Measurements from ENCODE around the gene PRDM11. TPM values are rescaled to one million over a fixed set of nuclear protein-coding genes. Genes with fewer than 3 reads are reported as not detected.
A peak's percentile ranks its signal among the peaks of the same experiment; 100 is the strongest.

Gene PRDM11
- total and polyA plus RNA-seq, 8 donors: 13.6 to 29.6 (median 21.4) TPM

DNA sequence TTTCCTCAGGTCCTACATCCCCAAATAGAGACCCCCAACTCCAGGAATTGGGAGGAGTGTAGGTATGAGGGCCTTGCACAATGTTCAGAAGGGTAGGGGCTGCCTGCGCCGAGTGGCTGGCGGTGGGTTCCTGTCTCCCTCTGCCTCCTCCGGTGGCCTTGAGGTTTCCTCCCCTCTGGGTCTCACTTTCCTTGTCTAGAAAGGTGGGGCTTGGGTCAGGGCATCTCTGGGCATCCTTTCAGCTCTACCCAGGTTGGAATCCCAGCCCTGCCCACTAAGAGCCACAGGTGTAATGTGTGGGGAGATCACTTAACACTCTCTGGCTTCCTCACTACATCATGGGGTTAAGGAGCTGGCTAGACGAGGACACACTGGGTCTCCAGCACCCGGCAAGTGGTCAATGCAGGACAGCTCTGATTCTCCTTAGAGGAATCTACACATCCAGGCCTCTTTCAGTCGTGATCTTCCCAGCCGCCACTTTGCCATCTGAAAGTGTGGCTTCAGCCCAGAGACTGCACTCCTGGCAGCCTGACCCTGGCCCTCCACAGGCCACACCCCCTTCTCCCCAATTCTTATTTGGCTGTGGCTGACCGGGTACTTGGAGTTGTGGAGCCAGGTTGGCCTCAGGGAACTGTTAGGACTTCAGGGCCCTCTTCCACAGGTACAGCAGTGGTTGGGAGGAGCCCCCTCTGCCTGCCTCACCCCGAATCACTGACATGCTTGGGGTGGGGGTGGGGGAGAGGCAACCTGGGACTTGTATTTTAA lies 22.1 kb downstream of the PRDM11 start:
- no peak overlapping the region for H3K4me3 ChIP-seq
- no peaks in the 10 kb centered on the region for H3K27me3 ChIP-seq
- H3K27ac ChIP-seq: no peak overlapping the region
- H3K9me3 ChIP-seq: no peaks in the 10 kb centered on the region
- DNase-seq: no peak
- H3K36me3 ChIP-seq: no peaks in the 10 kb centered on the region
- H3K4me1 ChIP-seq: no peaks in the 10 kb centered on the region
- ATAC-seq: peak; percentile 34
- TF ChIP-seq, protein P1, sequence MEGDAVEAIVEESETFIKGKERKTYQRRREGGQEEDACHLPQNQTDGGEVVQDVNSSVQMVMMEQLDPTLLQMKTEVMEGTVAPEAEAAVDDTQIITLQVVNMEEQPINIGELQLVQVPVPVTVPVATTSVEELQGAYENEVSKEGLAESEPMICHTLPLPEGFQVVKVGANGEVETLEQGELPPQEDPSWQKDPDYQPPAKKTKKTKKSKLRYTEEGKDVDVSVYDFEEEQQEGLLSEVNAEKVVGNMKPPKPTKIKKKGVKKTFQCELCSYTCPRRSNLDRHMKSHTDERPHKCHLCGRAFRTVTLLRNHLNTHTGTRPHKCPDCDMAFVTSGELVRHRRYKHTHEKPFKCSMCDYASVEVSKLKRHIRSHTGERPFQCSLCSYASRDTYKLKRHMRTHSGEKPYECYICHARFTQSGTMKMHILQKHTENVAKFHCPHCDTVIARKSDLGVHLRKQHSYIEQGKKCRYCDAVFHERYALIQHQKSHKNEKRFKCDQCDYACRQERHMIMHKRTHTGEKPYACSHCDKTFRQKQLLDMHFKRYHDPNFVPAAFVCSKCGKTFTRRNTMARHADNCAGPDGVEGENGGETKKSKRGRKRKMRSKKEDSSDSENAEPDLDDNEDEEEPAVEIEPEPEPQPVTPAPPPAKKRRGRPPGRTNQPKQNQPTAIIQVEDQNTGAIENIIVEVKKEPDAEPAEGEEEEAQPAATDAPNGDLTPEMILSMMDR (IDR thresholded peaks at IDR 0.05): no peak
- intact Hi-C loops (cut with DNase I): no loop called here

DNA sequence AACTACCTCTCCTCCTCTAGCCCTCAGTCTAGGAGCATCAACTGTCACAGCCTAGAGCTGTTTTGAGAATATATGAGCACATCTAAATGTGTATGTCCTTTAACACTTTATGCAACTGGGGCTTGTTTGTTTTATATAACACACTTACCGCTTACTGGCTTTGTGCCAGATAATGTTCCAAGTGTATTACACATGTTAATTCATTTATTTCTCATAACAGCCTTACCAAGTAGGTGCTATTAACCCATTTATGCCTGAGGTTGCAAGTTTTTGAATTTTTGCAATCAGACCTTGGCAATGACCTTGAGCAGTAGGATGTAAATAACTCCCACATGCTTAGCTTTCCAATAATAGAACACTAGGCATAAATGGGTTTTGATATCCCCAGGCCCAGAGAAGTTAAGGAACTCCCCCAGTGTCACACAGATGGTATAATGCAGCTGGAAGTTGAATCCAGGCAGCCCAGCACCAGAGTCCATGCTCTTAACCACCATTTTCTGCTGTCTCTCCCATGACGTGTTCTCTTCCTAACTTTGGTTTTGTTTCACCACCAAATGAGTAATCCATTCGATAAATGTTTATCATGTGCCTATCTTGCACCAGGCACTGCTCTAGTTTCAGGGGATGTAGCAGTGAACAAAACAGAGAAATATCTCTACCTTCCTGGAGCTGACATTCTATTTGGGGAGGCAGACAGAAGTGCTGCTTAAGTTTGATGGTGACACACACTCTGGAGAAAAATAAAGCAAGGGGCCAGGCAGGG lies 23.1 kb downstream of the PRDM11 start:
- intact Hi-C loops (cut with DNase I): no loop called here

DNA sequence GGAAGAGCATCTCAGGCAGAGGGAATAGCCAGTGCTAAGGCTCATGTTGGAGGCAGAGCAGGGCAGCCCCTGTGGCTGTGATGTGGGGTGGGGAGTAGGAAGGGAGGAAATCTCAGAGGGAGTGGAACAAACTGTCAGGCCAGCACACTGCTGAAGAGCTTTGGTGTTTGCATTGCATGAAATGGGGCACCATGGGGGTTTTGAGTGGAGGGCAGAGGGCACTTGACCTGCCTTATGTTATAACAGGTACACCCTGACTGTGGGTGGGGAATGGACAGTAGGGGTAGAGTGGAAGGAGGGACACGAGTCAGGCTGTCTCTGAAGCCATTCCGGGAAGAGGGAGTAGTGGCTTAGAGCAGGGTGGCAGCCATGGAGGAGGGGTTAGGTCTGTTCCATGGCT lies 24.0 kb downstream of the PRDM11 start:
- H3K27me3 ChIP-seq: no peaks in the 10 kb centered on the region
- intact Hi-C loops (cut with DNase I): no loop called here
- H3K9me3 ChIP-seq: no peaks in the 10 kb centered on the region
- DNase-seq (no peak), ATAC-seq (peak; percentile 82)
- H3K27ac ChIP-seq: no peak overlapping the region
- no peaks in the 10 kb centered on the region for H3K4me1 ChIP-seq
- no peaks in the 10 kb centered on the region for H3K36me3 ChIP-seq
- H3K4me3 ChIP-seq: no peak overlapping the region
- TF ChIP-seq, protein P1 (IDR thresholded peaks at IDR 0.05): no peak

More for the DNA sequence above, 23.1 kb downstream of the PRDM11 start:
- DNase-seq: no peak
- H3K9me3 ChIP-seq: no peaks in the 10 kb centered on the region
- H3K27ac ChIP-seq: no peak overlapping the region
- TF ChIP-seq, protein P1 (IDR thresholded peaks at IDR 0.05): no peak
- ATAC-seq: no peak
- no peaks in the 10 kb centered on the region for H3K27me3 ChIP-seq
- H3K4me3 ChIP-seq: no peak overlapping the region
- no peaks in the 10 kb centered on the region for H3K36me3 ChIP-seq
- H3K4me1 ChIP-seq: no peaks in the 10 kb centered on the region

DNA sequence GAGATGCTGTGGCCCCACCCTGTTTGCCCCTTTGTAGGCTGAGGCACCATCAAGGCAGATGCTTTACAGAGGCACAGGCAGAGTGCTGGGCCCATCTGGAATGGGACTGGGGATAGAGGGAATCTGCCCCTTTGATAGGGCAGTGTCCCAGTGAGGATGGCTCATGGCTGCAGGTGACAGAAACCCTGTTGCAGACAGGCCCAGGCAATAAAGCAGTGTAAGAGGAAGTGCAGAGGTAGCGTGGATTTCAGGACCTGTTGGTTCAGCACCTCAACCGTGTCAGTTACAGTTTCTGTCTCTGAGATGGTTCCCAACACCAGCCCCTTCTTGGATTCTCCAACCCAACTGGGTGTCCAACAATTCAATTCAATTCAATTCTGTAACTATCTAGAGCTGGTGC lies 25.1 kb downstream of the PRDM11 start:
- intact Hi-C loops (cut with DNase I): no loop called here
- DNase-seq: no peak
- H3K27me3 ChIP-seq: no peaks in the 10 kb centered on the region

DNA sequence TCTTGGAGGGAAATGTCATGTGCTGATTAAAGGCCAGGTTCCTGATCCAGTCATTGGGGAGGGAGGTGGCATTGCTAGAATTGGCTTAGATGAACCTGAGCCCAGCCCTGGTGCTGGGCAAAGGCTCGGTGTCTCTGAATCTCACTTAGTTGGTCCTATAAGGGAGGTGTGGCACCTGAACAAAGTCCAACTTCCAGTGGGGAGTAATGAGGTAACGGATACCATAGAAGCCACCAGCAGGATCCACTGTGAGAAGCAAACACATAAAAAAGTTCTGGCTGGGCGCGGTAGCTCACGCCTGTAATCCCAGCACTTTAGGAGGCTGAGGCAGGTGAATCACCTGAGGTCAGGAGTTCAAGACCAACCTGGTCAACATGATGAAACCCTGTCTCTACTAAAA lies 26.6 kb downstream of the PRDM11 start:
- no peaks in the 10 kb centered on the region for H3K9me3 ChIP-seq
- H3K27me3 ChIP-seq: no peaks in the 10 kb centered on the region
- intact Hi-C loops (cut with DNase I): no loop called here
- H3K4me3 ChIP-seq: no peak overlapping the region
- no peaks in the 10 kb centered on the region for H3K36me3 ChIP-seq
- TF ChIP-seq, protein P1 (IDR thresholded peaks at IDR 0.05): no peak
- no peaks in the 10 kb centered on the region for H3K4me1 ChIP-seq
- no peak overlapping the region for H3K27ac ChIP-seq
- DNase-seq: no peak
- ATAC-seq: no peak

More for the DNA sequence above, 25.1 kb downstream of the PRDM11 start:
- Histone ChIP-seq H3K4me1 (no peaks in the 10 kb centered on the region), H3K9me3 (no peaks in the 10 kb centered on the region), H3K36me3 (no peaks in the 10 kb centered on the region), H3K4me3 (no peak overlapping the region), H3K27ac (no peak overlapping the region)
- TF ChIP-seq, protein P1 (IDR thresholded peaks at IDR 0.05): no peak
- no peak for ATAC-seq

All from left lung (tissue), 10 donors.